HG03097 (cell line): ENCODE results near the gene ABLIM2.

ENCODE experiments used
- ATAC-seq: cut with Tn5 transposase; IDR thresholded peaks from one replicate; pipeline ENCODE4 v1.9.1; 2021; ENCODE audit not compliant: unreplicated experiment, low FRiP score

ABLIM2 gene

DNA sequence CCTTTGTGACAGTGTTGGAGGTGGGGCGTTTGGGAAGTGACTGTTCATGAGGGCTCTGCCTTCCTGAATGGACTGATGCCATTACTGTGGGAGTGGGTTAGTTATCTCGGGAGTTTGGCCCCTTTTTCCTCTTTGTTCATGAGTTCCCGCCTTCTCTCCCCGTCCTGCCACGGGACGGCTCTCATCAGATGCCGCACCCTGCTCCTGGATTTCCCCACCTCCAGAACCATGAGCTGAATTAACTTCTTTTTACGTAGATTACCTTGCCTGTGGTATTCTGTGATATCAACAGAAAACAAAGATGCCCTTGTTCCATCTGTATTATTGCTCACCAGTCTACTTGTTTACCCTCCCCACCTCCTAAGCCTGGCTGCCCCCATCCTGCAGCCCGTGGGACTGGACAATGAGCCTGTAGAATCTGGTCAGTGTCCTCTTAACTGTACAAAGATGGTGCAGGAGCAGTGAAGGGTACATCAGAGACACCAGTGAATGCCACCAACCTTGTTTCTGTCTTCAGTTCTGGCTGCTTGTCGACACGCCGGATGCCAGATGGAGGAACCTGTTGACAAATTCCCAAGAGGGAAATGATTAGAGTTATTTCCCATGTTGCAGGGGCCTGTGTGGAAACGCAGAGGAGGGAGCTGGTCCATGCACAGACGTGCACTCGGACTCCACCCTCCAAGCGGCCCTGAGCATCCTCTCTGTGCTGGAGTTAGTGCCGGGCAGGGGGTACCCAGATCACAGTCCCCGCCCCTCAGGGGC, 104.7 kb downstream of the ABLIM2 start:
- ATAC-seq = no peak

DNA sequence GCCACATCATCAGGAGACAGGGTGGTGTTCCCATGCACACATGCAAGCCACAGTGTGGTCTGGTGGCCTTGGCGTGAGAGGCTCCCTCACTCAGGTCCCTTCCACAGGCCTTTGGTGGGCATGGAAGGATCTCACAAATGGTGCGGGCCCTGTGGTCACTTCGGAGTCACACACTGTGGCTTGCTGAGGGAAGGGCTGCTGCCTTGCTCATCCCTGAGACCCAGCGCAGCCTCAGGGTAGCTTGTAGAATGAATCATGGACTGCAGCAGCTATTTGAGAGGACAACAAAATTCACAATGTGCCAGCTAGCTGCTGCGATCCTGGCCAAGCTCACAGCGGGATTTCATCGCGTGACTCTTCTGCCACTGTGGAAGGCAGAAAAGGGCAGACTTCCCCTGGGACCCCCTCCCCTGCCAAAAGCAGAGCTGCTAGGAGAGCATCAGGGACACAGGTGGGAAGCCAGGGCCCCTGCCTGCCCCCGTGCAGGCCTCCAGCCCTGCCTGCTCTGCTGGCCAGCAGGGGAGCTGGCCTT, 106.4 kb downstream of the ABLIM2 start:
- ATAC-seq = no peak

DNA sequence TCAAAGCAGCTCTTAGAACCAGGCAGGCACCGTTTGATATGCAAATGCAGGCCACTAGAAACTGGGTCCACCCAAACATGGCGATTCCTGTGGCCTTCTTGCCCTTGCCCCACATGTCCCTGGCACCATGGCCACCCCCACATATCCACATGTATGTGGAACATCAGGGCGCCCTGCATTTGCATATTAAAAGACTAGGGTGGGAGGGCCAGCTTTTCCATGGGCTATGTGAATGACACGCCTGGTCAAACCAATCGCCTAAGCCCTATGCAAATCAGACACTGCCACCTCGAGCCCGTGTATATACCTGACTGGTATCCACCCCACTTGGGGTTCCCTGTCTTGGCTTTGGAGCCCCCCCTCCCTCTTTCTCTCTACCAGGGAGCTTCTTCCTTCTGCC, 107.0 kb downstream of the ABLIM2 start:
- ATAC-seq = no peak

DNA sequence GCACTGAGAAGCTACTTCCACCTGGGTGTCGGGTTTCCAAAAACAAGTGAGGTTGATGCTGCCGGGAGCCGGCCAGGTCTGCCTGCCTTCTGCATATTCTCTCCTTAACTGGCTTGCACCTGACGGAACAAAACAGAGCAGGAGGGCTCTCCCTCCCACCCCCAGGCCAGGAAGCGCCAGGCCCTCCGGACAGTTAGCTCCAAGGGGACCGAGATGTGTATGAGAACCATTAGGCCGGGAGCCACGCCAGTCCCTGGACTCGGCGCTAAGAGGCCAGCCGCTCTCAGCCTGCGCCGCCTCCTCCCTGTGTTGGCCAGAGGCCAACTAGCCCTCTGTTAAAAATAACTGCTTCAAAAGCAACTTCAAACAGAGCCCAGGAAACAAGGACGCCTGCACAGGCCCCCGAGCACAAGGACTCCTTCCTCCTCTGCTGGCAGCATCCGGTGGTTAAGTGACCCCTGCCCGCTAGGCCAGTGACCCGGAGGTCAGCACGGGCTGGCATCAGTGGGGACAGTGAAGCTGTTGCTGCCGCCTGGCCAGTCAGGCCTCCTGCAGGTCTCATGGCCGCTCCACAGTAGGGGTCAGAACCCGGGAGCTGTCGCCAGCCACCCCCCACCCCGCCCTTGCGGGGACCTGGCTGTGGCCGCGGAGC, 107.9 kb downstream of the ABLIM2 start:
- ATAC-seq = no peak

DNA sequence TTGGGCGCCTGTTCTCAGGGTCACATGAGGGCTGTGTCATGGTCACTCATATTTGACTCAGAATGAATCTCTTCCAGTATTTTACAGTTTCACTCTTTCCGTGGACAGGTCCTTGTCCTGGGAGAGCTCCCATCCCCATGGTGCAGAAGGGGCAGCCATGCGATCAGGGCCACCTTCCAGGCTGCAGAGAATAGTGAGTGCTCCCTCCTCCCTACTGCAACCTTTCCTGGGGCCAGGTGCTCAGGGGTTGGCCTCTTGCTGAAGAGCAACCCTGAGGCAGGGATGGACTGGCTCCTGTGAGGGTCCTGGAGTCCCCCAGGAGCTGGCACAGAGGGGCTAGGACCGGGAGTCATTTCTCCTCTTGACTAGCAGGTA, 108.4 kb downstream of the ABLIM2 start:
- ATAC-seq = no peak

DNA sequence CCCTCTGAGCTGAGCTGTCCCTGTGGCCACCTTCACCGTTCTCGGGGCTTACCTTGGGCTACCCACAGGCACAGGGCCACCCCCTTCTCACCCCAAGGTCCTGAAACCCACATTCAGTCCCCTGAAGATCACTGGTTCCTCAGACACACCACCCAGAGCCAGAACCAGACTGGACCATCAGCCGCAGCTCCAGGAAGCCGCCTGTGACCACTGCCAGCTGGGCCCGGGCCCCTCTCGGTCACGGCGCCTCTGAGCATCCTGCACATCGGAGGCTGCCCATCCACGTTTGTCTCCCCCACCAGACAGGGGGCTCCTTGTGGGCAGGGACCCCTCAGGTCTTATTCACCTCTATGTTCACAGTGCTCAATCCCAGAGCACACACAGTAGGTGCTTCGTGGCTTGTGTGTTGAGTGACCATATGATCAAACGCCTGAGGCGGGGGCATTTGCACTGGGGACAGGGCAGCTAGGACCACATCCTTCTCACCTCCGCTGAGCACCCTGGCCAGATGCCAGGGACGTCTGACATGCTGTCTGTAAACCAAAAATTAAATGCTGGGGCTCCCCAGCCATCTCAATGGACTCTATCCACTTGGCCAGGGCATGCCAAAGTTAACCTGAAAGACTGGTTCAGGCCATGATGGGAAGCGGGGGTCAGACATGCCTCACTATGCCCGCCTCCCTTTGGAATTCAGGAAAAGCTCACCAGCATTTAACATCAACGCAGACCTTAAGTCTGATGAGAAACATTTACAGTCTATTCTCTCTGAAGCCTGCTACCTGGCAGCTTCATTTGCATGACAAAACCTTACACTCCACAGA, 109.5 kb downstream of the ABLIM2 start:
- ATAC-seq = no peak

DNA sequence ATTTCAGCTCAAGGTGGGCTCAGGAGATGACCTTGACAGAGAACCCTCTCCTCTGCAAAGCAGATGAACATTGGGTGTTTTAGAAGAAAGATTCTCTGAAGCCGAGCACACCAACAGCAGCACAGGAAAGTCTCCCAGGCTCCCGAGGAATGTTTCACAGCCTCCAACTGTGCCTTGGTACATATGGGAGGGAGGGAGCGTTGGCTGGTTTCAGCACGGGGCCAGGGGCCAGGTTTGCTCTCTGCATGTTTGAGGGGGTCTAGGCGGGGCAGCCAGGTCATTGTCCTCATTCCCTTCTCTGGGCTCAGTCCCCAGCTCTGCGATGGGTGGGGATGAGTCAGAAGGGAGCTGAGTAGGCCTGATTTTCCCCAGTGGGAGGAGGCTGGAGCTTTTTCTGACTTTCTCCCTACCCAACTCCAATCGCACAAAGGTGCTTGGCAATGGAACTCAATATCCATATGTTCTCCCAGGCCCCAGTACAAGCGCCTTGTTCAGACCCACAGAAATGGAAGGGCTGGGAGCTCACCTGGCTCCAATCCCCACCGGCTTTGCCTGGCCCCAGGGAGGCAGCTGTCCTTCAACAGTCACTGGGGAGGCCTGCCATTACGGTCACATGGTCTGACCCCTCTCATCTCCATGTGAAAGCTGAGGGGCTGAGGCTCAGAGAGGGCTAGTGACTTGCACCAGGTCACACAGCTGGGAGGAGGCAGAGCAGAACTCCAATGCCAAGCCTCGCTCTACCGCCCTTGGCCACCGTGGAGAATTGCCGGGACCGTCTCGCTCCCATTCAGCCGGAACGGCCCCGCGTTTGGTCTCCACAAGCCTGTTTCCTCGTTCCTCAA, 110.6 kb downstream of the ABLIM2 start:
- ATAC-seq = no peak

DNA sequence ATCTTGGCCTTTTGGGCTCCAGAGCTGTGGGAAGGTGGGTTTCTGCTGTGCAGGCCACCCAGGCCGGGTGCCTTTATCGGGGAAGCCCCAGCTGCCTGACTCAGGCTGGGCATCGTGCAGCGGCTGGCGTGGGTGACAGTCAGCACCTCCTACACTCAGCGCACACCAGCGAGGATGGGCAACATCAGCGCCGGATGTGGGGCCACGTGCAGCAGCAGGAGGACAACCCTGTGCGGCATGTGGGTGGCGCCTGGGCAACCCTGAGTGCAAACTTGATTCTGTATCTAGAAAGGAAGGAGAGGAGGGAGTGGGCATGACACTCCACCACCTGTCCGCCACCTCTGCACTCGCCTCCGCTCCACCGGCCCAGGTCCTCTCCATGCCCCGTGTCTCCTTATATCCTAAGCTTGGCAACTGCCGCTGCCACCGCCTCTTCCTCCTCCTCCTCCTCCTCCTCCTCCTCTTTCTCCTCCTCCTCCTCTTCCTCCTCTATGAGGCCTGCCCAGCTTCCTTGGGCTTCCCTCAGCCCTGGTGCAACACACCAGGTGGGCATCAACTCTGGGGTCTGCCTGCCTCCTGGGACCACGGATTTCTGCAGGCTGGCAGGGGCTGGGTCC, 111.6 kb downstream of the ABLIM2 start:
- ATAC-seq = no peak

DNA sequence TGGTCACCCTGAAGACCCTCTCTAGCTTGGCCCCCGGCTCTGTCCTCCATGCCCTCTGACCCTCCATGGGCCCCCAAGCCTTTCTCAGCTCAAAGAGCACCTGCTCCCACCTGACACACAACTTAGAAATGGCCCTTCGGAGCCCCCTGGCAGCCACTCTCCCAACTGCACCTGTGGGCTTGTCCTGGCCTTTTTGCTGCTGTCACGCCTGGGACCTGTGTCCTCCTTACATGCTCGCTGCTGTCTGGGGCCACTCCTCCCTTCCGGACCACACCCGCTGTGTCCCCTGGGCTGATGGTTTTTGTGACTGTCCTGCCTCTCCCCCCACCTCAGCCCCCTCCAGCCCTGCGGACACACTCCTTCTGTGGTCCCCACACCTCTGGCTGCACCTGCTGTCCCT, 112.7 kb downstream of the ABLIM2 start:
- no peak for ATAC-seq

DNA sequence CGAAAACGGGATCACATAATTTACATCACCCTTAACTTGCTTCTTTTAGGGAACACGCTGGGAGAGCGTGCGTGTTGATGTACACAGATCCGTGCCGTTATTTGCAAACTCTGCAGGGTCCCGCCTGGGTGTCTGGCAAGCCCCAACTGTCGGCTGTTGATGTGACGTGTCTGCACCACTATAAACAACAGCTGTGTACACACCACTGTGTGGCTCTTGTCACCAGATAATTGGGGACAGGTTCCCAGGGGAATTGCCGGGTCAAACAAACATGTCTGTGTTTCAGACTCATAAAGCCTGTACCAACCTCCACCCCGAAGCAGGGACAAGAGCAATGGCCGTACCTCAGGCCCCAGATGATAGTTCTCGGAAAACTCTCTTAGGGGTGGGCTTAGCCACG, 113.9 kb downstream of the ABLIM2 start:
- no peak for ATAC-seq

DNA sequence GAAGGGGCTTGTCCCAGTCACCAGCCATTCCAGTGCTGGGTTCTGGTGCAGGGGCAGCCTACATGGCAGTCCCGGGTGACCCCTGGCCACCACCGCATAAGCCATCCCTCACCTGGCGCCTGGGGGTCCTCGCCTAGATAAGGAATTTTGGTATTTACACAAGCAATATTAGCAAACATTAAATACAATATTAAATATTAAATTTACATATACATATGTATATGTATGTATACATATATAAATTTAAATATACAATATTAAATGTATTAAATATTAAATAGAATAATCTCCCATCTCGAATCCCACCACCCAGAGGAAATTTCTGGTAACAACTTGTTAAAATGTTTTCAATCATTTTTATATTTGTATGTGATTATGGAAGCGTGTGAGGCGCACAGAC, 114.4 kb downstream of the ABLIM2 start:
- no peak for ATAC-seq

DNA sequence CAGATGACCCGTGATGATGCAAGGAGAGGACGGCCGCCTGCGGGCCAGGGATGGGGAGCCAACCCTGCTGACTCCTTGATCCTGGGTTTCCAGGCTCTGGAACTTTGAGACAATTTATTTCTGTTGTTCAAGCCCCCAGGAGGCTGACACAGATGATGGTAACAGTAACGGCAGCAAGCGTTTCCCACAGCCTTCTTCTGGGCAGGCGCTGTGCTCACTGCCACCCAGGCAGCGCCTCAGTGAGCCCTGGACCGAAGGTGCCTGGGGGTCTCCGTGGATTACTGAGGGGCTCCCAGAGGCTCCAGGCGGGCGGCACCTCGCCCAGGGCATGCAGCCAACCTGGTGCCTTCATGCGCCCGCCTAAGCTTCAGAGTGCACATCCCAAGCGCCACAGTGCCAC, 115.0 kb downstream of the ABLIM2 start:
- no peak for ATAC-seq

DNA sequence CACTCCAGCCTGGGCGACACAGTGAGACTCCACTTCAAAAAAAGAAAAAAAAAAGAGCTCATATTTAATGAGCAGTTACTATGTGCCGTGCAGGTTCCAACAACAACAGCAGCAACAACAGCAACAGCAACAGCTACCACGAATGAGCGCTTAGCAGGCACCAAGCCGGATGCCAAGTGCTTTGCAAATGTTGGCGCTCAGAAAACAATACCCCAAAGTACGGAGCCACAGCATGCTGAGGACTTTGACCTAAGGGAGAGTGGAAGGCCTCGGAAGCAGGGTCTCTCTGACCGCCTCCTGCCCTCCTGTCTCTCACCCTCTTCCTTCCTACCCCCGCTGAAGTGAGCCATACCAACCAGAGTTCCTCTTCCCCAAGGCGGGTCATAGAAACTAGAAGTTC, 116.7 kb downstream of the ABLIM2 start:
- no peak for ATAC-seq

DNA sequence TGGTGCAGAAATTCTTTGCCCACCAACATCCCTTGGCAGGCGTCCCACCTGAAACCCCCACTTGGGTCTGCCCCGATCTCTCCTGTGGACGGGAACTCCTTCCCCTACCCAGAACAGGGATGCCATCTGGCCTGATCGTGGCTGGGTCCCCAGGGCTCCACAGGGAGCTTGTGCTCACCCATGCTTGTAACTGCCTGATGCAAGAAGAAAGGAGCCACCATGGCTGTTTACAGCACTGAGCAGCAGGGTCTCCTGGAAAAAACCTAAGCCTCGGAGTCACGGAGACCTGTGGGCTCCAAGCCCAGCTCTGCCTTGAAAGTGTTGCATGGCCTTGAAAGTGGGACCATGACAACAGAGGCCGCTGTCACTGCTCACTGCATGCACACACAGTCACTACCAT, 117.4 kb downstream of the ABLIM2 start:
- ATAC-seq = no peak

DNA sequence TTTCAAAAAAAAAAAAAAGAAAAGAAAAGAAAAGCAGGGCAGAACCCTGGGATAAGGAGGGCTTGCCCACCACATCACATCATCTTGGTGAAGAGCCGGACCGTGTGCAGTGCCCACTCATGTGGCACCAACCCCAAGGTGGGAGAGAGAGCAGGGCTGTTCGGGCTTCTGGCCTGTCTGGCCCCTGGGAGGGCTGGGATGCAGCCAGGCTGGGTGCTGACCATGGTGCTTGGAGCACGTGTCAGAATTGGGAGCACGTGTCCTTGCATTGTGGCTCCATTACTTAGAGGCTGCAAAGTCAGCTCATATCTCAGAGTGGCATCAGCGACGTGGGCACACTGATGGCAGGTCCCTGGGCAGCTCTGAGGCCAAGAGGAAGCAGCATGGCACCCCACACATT, 118.0 kb downstream of the ABLIM2 start:
- ATAC-seq = no peak

DNA sequence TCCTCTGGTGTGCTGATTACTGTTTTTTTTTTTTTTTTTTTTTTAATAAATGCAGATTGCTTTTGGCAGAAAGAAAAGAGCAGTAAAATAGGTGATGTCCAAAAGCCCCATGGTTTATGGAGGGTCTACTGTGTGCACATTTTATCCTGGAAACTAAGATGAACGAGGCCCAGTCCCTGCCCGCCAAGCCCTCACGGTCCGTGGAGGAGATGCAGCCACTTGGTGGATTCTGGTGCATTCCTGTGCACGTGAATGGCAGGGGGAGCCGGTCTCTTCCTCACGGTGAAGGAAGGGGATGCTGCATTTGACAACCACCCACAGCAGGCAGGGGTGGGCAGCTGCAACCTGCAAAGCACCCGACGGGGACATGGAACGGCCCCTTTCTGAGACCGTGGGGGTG, 118.8 kb downstream of the ABLIM2 start:
- no peak for ATAC-seq

DNA sequence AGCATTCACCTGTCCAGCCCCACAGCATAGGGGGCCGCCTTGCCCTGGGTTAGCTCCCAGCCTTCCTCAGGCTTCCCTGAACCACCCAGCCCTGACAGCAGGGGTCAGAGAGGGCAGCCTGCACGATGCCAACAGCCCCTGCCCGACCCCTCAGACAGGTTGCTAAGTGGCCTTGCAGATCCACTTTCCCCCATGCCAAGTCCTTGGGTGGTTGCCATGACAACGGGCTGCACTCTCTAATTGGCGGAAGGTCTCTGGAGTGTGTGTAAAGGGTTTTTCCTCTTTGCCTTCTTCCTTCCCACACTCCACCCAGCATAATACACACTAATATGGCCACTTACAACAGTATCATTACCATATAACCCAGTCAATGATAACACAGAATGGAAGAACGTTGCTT, 119.3 kb downstream of the ABLIM2 start:
- no peak for ATAC-seq

DNA sequence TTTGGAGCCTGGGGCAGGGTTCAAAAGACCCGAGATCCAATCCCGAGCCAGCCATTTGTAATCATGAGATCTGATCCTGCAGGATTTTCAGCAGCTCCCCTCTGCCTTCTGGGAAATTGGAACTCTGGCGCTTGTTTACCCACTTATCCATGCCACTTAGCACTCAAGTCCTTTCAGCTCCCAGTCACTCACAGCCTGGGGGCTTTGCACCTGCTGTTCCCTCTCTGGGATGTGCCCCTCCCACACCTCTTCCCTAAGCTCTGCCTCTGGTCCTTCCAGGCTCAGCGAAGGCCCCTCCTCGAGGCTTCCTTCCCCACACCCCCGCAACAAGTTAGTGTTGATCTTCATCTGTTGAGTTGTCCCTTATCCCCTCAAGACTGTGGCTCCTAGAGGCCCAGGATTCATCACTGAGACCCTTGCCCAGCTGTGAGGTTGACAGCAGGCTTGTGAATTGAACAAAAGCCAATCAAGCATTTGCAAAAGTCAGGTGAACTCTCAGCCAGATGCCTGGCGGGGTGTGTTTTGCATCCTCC, 119.8 kb downstream of the ABLIM2 start:
- no peak for ATAC-seq

DNA sequence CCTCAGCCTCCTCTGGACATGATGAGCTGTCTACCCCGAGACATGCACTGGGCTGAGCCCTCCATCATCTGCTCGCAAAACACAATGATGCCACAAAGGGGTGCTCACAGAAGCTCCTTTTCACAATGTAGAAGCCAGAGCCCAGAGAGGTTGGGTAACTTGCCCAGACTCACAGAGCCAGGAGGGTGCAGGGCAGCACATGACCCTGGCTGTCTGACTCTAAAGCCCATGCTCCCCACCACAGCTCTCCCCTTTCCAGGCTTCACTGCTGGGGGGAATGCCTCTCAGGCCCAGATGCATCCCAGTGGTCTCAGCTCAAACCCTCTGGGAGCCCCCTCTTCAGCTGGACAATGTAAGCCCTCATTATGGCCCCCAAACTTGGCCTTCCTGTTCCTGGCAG, 120.5 kb downstream of the ABLIM2 start:
- ATAC-seq = no peak
